Islet of Langerhans (tissue), 1 donor: ENCODE results near the gene TGM1.

Source experiments
- FAIRE-seq: peaks from one replicate; lab custom pipeline; 2011; peaks lifted over from hg19 to GRCh38; lab: Jason Lieb, UNC

TGM1 gene

GRCh38 chr14:24292118-24292807, 29.3 kb upstream of the TGM1 start:
- FAIRE-seq: no peak

DNA sequence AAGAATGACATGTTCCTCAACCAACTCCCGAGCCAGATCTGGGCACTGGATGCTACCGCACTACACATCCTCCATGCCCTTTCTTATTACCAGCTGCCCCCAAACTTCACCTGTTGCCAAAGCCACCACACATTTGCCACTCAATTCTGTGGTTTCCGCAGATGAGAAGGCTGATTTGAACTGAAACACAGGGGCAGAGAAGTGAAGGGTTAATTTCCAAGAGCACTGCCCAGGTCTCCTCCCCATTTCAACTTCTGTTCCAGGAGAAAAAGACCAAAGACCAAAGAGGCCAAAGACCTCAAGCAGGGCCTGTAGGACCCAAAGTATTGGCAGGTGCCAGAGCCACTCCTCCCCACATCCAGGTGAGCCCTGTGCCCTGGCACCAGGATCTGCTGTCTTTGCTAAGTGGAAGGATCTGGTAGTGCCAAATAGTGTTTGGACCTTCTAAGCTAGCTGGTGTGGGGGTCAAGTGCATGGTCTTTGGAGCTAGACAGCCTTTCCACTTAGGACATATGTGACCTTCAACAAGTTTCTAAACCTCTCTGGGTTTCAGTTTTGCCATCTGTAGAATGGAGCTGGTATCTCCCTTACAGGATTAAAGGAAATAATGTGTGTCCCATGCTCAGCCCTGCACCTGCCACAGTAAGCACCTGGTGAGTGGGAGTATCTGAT, 28.6 kb upstream of the TGM1 start:
- no peak for FAIRE-seq

DNA sequence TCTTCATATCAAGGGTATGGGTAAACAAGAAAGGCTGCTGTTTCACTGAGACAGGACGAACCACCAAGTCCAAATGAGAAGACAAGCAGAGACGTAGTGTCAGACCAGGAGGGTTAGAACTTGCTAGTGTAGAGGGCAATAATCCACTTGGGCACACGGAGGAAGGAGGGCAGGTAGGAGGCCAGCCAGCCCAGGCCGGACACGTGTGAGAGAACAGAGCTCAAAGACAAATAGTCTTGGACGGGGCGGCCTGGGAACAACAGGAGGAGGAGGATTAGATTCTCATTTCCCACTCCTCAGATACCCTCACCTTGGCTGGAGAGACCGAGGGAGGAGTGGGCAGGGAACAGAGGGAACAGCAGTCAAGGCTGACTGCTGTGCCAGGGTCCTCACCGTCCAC, 27.8 kb upstream of the TGM1 start:
- no peak for FAIRE-seq

GRCh38 chr14:24289649-24290280, 26.8 kb upstream of the TGM1 start:
- no peak for FAIRE-seq

DNA sequence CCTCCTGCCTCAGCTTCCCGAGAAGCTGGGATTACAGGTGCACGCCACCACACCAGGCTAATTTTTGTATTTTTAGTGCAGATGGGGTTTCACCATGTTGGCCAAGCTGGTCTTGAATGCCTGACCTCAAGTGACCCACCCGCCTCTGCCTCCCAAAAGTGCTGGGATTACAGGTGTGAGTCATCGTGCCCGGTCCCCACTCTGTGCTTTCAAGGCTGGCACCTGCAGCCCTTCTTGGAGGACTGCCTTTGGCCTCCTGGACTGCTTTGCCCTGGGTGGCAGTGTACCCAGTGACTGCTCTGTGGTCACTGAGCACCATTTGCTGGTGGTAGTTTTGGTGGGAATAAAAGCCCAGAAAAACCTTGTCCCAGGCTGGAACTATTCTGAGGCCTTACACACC, 24.0 kb upstream of the TGM1 start:
- FAIRE-seq: no peak

DNA sequence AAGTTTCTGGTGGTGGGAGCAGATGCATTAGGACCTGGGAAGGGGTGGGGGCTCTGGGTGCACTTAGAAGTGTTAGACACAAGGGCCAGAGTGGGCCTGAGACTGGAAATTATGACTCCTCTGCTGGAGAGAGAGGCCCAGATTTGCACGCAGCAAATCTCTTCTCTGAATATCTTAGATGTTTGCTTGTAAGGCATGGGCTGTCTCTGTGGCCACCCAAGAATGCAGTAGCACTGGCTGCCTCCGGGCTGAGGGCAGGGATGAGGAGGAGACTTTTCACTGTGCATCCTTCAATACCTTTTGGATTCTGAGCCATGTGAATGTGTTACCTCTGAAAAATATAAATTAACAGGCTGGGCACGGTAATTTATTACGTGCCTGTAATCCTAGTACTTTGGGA, 22.4 kb upstream of the TGM1 start:
- FAIRE-seq: no peak

DNA sequence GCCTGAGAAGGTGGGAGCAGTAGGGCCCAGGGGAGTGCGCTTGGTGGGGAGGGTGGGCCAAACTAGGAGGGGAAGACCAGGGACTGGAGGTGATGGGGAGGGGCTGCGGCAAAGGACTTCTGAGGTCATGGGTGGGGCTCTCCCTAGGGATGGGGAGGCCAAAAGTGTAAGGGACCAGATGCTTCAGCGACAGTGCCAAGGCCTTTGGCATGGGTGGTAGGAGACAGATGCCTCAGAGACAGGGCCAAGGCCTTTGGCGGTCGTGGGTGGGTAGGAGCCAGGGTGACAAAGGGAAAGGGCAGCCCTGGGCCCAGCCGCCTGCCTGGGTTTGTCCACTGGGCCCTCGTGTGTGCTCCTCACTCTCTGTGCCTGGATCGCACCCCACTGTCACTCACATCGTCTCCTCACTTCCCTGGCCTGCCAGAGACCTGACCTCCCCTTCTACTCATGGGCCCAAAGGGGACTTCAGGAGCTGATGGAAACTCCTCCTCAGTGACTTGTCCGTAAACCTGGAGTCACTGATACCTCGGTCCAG, 21.6 kb upstream of the TGM1 start:
- FAIRE-seq: no peak

GRCh38 chr14:24283796-24284460, 21.0 kb upstream of the TGM1 start:
- no peak for FAIRE-seq

GRCh38 chr14:24282736-24283135, 19.8 kb upstream of the TGM1 start:
- no peak for FAIRE-seq

DNA sequence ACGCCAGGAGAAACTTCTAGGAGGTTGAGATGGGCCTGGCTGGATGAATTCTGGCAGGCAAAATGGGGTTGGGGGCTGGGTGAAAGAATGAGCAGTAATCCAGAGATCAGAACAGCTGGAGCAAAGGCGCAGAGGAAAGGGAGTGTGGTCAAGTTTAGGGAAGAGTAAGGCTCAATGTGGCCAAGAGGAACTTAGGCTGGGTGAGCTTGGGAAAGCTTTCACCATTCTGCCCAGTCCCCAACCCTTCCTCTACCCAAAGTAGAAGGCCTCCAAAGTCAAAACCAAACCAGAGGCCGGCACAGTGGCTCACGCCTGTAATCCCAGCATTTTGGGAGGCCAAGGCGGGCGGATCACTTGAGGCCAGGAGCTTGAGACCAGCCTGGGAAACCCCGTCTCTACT, 18.7 kb upstream of the TGM1 start:
- FAIRE-seq: no peak

DNA sequence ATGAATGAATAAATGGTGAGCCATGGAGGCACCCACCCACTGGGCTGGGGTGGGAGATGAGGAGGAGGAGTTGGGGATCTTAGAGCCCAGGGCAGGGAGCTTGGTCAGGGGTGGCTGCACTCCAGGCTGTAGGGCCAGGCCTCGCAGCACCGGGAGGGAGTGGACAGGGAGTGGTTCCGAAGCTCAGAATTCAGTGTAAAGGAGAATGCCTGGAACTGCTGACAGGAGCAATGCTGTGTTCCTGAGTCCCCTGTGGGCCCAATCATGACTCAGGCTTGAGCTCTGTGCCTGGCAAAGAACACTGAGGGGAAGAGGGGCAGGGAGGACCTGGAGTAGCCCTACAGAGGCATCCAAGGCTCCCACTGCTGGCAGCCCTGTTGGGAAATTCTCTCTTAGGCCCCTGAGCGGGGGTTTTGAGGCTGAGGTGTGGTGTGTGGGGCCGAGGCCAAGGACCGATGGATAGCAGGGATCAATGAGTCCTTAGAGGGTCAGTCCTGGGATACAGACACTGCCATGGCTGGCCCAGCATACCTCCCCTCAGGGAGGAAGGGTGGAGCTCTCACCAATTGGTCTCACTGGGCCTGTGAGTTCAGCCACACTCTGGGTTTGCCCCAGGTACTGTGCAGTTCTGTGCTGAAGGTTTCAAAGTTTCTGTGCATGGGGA, 18.0 kb upstream of the TGM1 start:
- no peak for FAIRE-seq

DNA sequence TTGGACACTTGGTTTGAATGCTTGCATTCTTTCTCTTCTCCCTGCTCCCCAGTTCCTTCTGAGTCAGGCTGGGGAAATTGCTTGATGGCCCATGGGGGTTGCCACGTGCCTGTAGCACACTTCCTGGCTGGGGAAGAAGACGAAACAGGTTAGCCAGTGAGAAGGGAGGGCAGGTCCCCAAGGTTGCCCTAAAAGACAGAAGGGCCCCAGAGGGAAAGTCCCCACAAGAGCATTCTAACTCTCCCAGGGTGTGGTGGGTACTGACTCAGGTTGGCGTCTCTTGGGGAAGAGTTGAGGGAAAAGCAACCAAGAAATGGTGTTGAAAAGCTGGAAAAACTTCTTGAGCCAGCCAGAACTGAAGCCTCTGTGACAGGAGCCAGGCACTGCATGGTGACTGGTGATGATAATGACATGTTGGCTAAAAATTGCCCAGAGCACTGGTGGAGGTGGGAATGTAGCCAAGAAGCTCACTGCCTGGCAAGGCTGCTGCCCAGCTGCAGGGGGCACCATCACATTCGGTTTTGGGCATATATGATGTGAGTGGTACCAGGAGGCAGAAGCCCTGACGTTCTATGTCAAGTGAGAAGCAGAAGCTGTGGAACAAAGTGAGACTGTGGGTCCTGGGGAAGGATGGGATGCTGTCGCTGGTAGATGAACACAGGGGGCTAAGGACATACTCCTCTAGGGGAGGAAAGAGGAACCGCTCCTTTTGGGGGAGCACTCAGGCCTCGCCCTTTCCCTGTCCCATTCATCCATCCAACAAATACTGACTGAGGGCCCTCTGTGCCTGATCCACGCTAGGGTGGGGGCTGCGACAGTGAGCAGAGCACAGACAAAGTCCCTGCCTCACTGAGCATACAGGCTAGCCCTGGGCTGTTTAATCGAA, 16.6 kb upstream of the TGM1 start:
- no peak for FAIRE-seq

- FAIRE-seq: no peak
Measured at GRCh38 chr14:24278424-24278823, 15.4 kb upstream of the TGM1 start.

- no peak for FAIRE-seq
Measured at GRCh38 chr14:24277606-24278321, 14.8 kb upstream of the TGM1 start.

GRCh38 chr14:24277071-24277470, 14.1 kb upstream of the TGM1 start:
- FAIRE-seq: no peak

GRCh38 chr14:24274101-24274543, 11.1 kb upstream of the TGM1 start:
- FAIRE-seq: no peak

- FAIRE-seq: no peak
Measured at GRCh38 chr14:24273422-24273998, 10.5 kb upstream of the TGM1 start.

- no peak for FAIRE-seq
Measured at GRCh38 chr14:24272467-24272866, 9.5 kb upstream of the TGM1 start.

DNA sequence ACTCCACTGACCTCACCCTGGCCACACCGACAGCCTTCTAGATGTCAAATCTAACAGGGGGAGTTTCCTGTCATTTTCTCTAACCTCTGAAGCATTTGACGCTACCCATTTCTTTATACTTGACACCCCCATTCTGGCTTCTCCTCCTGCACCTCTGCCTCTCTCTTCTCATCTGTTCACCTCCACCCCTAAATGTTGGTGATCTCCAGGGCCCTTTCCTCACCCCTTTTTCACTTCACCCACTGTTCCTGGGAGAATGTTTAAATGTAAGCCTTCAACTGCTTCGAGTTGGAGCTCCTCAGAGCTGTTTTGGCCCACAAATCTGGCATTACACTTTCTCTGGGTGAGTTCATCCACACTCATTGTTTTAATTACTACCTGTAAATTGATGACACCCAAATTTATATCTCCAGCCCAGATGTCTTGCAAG, 8.9 kb upstream of the TGM1 start:
- no peak for FAIRE-seq
